HepG2 (cell line): ENCODE results near the gene FANCF. TPM values are rescaled to one million over a fixed set of nuclear protein-coding genes. Genes with fewer than 3 reads are reported as not detected.

ENCODE experiments used
- ATRX ChIP-seq: sonication (generic); formaldehyde crosslinking; IDR thresholded peaks from 2 replicates; pipeline ENCODE4 v1.4.0; 2020; ENCODE audit warnings: missing genetic modification reagents, borderline replicate concordance
- GABPB1 ChIP-seq: IDR thresholded peaks from 2 replicates; pipeline ENCODE4 v1.6.1; 2016; ENCODE audit warnings: mild to moderate bottlenecking, missing genetic modification reagents, moderate library complexity, missing compliant biosample characterization
- HNF4A ChIP-seq: sonication (generic); formaldehyde crosslinking; IDR thresholded peaks from 2 replicates; pipeline ENCODE4 v1.4.0; 2020; ENCODE audit warnings: missing genetic modification reagents
- KAT8 ChIP-seq: IDR thresholded peaks from 2 replicates; pipeline ENCODE4 v1.6.1; 2016; ENCODE audit warnings: missing genetic modification reagents, missing compliant biosample characterization
- MYC ChIP-seq: sonication (generic); formaldehyde crosslinking; IDR thresholded peaks from 2 replicates; pipeline ENCODE4 v1.9.0; 2021; ENCODE audit warnings: missing genetic modification reagents, borderline replicate concordance
- NFE2 ChIP-seq: sonication (generic); formaldehyde crosslinking; IDR thresholded peaks from 2 replicates; pipeline ENCODE4 v1.4.0; 2020; ENCODE audit warnings: missing genetic modification reagents
- SPEN ChIP-seq: sonication (generic); formaldehyde crosslinking; IDR thresholded peaks from 2 replicates; pipeline ENCODE4 v1.5.1; 2020; ENCODE audit warnings: low read depth, mild to moderate bottlenecking, missing genetic modification reagents
- TFDP1 ChIP-seq: IDR thresholded peaks from 2 replicates; pipeline ENCODE4 v1.6.1; 2016; ENCODE audit warnings: missing compliant biosample characterization, missing genetic modification reagents, borderline replicate concordance
- TMF1 ChIP-seq: sonication (generic); formaldehyde crosslinking; IDR thresholded peaks from 2 replicates; pipeline ENCODE4 v1.8.1; 2022; ENCODE audit warnings: low read depth, missing genetic modification reagents
- TOPORS ChIP-seq: sonication (generic); formaldehyde crosslinking; IDR thresholded peaks from 2 replicates; pipeline ENCODE4 v1.8.0; 2023; ENCODE audit warnings: mild to moderate bottlenecking, missing genetic modification reagents
- TRIM24 ChIP-seq: sonication (generic); formaldehyde crosslinking; IDR thresholded peaks from 2 replicates; pipeline ENCODE4 v1.8.0; 2022; ENCODE audit warnings: mild to moderate bottlenecking, missing genetic modification reagents
- U2AF1 ChIP-seq: fragments of 200-400 bp; formaldehyde crosslinking; optimal IDR thresholded peaks from 2 replicates; pipeline ENCODE3; 2017; ENCODE audit warnings: mild to moderate bottlenecking, low read depth, low read length
- ZFY ChIP-seq: sonication (generic); formaldehyde crosslinking; IDR thresholded peaks from 2 replicates; pipeline ENCODE4 v1.4.0; 2020; ENCODE audit warnings: missing genetic modification reagents
- ZNF12 ChIP-seq: sonication (generic); formaldehyde crosslinking; IDR thresholded peaks from 2 replicates; pipeline ENCODE4 v1.5.0; 2020; ENCODE audit warnings: missing genetic modification reagents
- ZNF30 ChIP-seq: sonication (generic); formaldehyde crosslinking; IDR thresholded peaks from 2 replicates; pipeline ENCODE4 v1.5.0; 2020; ENCODE audit warnings: mild to moderate bottlenecking, missing genetic modification reagents
- polyA plus RNA-seq, 8 experiments: library from polyadenylated mRNA; depleted of rRNA in 3 of 8; stranded (reverse) in 7 of 8; unstranded in 1 of 8; fragments of >200 nt; fragmentation: Illumina TruSeq in 4 of 8; extraction: Trizol in 4 of 8; gene quantifications; 2 replicates each; pipeline versions ENCODE4 v1.2.1 to v1.2.3, GENCODE V29; 2011 to 2016; ENCODE audit warnings: low read depth in 4 of 8, missing spikeins in 1 of 8, mixed read lengths in 1 of 8; ENCODE audit not compliant: insufficient read depth in 1 of 8
- total RNA-seq, 5 experiments: library from RNA; depleted of rRNA; stranded (reverse); fragments of >200 nt; fragmentation: Illumina TruSeq; extraction: Trizol; gene quantifications; 2 replicates each; pipeline ENCODE4 v1.2.3, GENCODE V29; 2016; ENCODE audit warnings: low read depth in 1 of 5
- TF ChIP-seq, protein P1 (sequence below): sonication (generic); formaldehyde crosslinking; IDR thresholded peaks from 2 replicates; pipeline ENCODE4 v1.5.1; 2020; ENCODE audit warnings: mild to moderate bottlenecking, missing genetic modification reagents, moderate library complexity
- TF ChIP-seq, protein P2 (sequence below): sonication (generic); formaldehyde crosslinking; IDR thresholded peaks from 2 replicates; pipeline ENCODE4 v1.9.0; 2021; ENCODE audit warnings: missing genetic modification reagents, mild to moderate bottlenecking, borderline replicate concordance
- TF ChIP-seq, protein P3 (sequence below): sonication (generic); formaldehyde crosslinking; IDR thresholded peaks from 2 replicates; pipeline ENCODE4 v1.8.1; 2023; ENCODE audit warnings: mild to moderate bottlenecking, missing genetic modification reagents, borderline replicate concordance

FANCF gene
- total and polyA plus RNA-seq, 2 of the 13 experiments (the other 11 are each of a cell fraction or from before 2014, with no cell fraction given), result 2.5 to 9.7 TPM

- TF ChIP-seq, protein P1, sequence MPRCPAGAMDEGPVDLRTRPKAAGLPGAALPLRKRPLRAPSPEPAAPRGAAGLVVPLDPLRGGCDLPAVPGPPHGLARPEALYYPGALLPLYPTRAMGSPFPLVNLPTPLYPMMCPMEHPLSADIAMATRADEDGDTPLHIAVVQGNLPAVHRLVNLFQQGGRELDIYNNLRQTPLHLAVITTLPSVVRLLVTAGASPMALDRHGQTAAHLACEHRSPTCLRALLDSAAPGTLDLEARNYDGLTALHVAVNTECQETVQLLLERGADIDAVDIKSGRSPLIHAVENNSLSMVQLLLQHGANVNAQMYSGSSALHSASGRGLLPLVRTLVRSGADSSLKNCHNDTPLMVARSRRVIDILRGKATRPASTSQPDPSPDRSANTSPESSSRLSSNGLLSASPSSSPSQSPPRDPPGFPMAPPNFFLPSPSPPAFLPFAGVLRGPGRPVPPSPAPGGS (CRISPR knock-in tag), result no peak
- TF ChIP-seq TOPORS (peak; percentile 47; the same call in 1 of the 2 replicates), GABPB1 (CRISPR knock-in tag) (peak; percentile 74; the same call in 1 of the 2 replicates), KAT8 (CRISPR knock-in tag) (peak; percentile 67; the same call in 1 of the 2 replicates), TFDP1 (CRISPR knock-in tag) (0 out of 2 replicates have a peak, but pooled peaks have one; percentile 20), TRIM24 (no peak), TMF1 (CRISPR knock-in tag) (peak; percentile 25; the same call in 1 of the 2 replicates), ATRX (CRISPR knock-in tag) (no peak), ZNF12 (CRISPR knock-in tag) (0 out of 2 replicates have a peak, but pooled peaks have one; percentile 38), MYC (CRISPR knock-in tag) (peak; percentile 87), NFE2 (CRISPR knock-in tag) (no peak), ZNF30 (CRISPR knock-in tag) (no peak), SPEN (CRISPR knock-in tag) (0 out of 2 replicates have a peak, but pooled peaks have one; percentile 43), ZFY (CRISPR knock-in tag) (peak; percentile 70), HNF4A (CRISPR knock-in tag) (no peak), U2AF1 (no peak)
- TF ChIP-seq, protein P2, sequence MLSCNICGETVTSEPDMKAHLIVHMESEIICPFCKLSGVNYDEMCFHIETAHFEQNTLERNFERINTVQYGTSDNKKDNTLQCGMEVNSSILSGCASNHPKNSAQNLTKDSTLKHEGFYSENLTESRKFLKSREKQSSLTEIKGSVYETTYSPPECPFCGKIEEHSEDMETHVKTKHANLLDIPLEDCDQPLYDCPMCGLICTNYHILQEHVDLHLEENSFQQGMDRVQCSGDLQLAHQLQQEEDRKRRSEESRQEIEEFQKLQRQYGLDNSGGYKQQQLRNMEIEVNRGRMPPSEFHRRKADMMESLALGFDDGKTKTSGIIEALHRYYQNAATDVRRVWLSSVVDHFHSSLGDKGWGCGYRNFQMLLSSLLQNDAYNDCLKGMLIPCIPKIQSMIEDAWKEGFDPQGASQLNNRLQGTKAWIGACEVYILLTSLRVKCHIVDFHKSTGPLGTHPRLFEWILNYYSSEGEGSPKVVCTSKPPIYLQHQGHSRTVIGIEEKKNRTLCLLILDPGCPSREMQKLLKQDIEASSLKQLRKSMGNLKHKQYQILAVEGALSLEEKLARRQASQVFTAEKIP (CRISPR knock-in tag), result no peak
- TF ChIP-seq, protein P3, sequence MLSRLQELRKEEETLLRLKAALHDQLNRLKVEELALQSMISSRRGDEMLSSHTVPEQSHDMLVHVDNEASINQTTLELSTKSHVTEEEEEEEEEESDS, result no peak
Measured at GRCh38 chr11:22666688-22667439, 41.2 kb upstream of the FANCF start (continued).
